HepG2 (cell line): ENCODE data around the gene TMEM44. TPM values are rescaled to one million over a fixed set of nuclear protein-coding genes. Genes with fewer than 3 reads are reported as not detected.
A peak's percentile ranks its signal among the peaks of the same experiment; 100 is the strongest.

ENCODE experiments used
- GATAD2A ChIP-seq: IDR thresholded peaks from 2 replicates; pipeline ENCODE4 v1.6.1; 2016
- SYNCRIP ChIP-seq: fragments of 200-400 bp; formaldehyde crosslinking; IDR thresholded peaks from 2 replicates; pipeline ENCODE4 v1.6.1; 2018; ENCODE audit warnings: mild to moderate bottlenecking, low read depth, low read length; ENCODE audit not compliant: insufficient read depth
- polyA plus RNA-seq, 8 experiments: library from polyadenylated mRNA; depleted of rRNA in 3 of 8; stranded (reverse) in 7 of 8; unstranded in 1 of 8; fragments of >200 nt; fragmentation: Illumina TruSeq in 4 of 8; extraction: Trizol in 4 of 8; gene quantifications; 2 replicates each; pipeline versions ENCODE4 v1.2.1 to v1.2.3, GENCODE V29; 2011 to 2016; ENCODE audit warnings: low read depth in 4 of 8, missing spikeins in 1 of 8, mixed read lengths in 1 of 8; ENCODE audit not compliant: insufficient read depth in 1 of 8
- total RNA-seq, 5 experiments: library from RNA; depleted of rRNA; stranded (reverse); fragments of >200 nt; fragmentation: Illumina TruSeq; extraction: Trizol; gene quantifications; 2 replicates each; pipeline ENCODE4 v1.2.3, GENCODE V29; 2016; ENCODE audit warnings: low read depth in 1 of 5
- TF ChIP-seq, protein P1 (sequence below): sonication (generic); formaldehyde crosslinking; IDR thresholded peaks from 2 replicates; pipeline ENCODE4 v1.4.0; 2020; ENCODE audit warnings: mild to moderate bottlenecking, missing genetic modification reagents
- TF ChIP-seq, protein P2 (sequence below): IDR thresholded peaks from 2 replicates; pipeline ENCODE4 v1.4.0; 2020; ENCODE audit warnings: mild to moderate bottlenecking, missing genetic modification reagents
- TF ChIP-seq, protein P3 (sequence below): sonication (generic); formaldehyde crosslinking; IDR thresholded peaks from 2 replicates; pipeline ENCODE4 v1.8.0; 2022; ENCODE audit warnings: mild to moderate bottlenecking, missing genetic modification reagents
- TF ChIP-seq, protein P4 (sequence below): sonication (generic); formaldehyde crosslinking; IDR thresholded peaks from 2 replicates; pipeline ENCODE4 v1.4.0; 2020; ENCODE audit warnings: missing genetic modification reagents

Gene TMEM44
- total and polyA plus RNA-seq, 2 of the 13 experiments (the other 11 are each of a cell fraction or from before 2014, with no cell fraction given): 7.3 to 13.8 TPM

DNA sequence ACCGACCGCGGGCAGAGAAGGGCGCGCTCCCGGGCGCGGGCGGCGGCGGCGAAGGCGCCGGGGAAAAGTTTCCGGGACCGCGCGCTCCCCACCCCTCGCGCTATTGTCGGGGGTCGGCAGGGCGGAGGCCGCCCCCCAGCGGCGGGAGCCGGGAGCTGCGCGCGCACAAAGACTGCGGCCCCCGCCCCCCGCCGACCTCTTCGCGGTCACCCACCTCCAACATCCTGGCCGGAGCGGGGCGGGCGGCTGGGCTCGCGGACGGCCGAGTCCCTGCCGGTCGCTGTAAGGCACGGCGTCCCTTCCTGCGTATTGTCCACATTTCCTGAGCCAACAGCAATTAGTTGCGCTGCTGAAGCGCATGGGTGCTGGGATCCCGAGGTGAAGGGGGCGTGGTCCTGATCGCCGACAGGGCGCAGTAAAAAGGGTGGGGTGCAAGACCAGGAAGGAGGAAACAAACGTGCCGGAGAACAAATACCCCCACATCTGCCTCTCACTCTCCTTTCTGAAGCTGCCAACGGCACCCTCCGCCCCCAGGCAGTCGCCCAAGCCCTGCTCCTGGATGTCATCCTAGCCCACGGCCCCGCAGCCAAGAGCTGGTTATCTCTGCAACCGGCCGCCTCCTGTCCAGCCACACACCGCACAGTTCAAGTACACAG is at the start of gene TMEM44 (continued):
- TF ChIP-seq, protein P1, sequence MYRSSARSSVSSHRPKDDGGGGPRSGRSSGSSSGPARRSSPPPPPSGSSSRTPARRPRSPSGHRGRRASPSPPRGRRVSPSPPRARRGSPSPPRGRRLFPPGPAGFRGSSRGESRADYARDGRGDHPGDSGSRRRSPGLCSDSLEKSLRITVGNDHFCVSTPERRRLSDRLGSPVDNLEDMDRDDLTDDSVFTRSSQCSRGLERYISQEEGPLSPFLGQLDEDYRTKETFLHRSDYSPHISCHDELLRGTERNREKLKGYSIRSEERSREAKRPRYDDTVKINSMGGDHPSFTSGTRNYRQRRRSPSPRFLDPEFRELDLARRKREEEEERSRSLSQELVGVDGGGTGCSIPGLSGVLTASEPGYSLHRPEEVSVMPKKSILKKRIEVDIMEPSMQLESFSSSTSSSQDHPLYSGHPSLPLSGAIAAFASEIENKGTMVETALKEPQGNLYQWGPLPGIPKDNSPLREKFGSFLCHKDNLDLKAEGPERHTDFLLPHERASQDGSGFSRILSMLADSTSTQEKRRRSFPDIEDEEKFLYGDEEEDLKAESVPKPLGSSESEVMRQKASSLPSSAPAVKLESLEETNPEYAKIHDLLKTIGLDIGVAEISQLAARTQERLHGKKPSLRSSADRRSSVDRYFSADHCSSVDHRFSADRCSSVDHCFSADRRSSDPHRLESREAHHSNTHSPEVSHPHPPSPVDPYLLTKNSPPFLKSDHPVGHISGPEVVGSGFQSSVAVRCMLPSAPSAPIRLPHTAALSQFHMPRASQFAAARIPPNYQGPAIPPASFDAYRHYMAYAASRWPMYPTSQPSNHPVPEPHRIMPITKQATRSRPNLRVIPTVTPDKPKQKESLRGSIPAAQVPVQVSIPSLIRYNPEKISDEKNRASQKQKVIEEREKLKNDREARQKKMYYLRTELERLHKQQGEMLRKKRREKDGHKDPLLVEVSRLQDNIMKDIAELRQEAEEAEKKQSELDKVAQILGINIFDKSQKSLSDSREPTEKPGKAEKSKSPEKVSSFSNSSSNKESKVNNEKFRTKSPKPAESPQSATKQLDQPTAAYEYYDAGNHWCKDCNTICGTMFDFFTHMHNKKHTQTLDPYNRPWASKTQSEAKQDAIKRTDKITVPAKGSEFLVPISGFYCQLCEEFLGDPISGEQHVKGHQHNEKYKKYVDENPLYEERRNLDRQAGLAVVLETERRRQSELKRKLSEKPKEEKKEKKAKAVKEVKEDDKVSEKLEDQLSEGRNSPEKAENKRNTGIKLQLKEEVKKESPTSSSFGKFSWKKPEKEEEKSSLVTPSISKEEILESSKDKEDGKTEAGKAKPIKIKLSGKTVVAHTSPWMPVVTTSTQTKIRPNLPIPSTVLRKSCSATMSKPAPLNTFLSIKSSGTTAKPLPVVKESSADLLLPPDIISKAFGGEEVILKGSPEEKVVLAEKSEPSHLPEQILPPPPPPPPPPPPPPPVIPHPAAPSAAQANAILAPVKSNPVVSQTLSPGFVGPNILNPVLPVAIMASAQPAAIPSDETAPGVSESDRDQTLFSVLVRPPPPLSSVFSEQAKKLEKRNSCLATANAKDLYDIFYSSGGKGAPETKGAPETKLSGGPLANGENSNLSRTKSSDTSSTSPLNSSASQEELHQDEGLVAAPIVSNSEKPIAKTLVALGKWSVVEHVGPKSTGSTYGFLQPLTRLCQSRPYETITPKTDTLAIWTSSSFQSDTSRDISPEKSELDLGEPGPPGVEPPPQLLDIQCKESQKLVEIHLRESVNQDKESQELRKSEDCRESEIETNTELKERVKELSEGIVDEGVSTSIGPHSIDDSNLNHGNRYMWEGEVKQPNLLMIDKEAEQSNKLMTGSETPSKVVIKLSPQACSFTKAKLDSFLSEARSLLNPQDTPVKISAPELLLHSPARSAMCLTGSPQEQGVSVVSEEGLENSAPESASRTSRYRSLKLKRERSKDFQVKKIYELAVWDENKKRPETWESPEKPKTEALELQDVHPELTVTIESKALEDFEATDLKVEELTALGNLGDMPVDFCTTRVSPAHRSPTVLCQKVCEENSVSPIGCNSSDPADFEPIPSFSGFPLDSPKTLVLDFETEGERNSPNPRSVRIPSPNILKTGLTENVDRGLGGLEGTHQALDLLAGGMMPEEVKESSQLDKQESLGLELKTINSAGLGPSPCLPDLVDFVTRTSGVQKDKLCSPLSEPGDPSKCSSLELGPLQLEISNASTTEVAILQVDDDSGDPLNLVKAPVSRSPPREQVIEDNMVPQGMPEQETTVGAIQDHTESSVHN (CRISPR knock-in tag): no peak
- TF ChIP-seq, protein P2, sequence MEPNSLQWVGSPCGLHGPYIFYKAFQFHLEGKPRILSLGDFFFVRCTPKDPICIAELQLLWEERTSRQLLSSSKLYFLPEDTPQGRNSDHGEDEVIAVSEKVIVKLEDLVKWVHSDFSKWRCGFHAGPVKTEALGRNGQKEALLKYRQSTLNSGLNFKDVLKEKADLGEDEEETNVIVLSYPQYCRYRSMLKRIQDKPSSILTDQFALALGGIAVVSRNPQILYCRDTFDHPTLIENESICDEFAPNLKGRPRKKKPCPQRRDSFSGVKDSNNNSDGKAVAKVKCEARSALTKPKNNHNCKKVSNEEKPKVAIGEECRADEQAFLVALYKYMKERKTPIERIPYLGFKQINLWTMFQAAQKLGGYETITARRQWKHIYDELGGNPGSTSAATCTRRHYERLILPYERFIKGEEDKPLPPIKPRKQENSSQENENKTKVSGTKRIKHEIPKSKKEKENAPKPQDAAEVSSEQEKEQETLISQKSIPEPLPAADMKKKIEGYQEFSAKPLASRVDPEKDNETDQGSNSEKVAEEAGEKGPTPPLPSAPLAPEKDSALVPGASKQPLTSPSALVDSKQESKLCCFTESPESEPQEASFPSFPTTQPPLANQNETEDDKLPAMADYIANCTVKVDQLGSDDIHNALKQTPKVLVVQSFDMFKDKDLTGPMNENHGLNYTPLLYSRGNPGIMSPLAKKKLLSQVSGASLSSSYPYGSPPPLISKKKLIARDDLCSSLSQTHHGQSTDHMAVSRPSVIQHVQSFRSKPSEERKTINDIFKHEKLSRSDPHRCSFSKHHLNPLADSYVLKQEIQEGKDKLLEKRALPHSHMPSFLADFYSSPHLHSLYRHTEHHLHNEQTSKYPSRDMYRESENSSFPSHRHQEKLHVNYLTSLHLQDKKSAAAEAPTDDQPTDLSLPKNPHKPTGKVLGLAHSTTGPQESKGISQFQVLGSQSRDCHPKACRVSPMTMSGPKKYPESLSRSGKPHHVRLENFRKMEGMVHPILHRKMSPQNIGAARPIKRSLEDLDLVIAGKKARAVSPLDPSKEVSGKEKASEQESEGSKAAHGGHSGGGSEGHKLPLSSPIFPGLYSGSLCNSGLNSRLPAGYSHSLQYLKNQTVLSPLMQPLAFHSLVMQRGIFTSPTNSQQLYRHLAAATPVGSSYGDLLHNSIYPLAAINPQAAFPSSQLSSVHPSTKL (CRISPR knock-in tag): peak; percentile 71; the same call in 1 of the 2 replicates
- TF ChIP-seq, protein P3, sequence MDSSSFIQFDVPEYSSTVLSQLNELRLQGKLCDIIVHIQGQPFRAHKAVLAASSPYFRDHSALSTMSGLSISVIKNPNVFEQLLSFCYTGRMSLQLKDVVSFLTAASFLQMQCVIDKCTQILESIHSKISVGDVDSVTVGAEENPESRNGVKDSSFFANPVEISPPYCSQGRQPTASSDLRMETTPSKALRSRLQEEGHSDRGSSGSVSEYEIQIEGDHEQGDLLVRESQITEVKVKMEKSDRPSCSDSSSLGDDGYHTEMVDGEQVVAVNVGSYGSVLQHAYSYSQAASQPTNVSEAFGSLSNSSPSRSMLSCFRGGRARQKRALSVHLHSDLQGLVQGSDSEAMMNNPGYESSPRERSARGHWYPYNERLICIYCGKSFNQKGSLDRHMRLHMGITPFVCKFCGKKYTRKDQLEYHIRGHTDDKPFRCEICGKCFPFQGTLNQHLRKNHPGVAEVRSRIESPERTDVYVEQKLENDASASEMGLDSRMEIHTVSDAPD (CRISPR knock-in tag): no peak
- TF ChIP-seq, protein P4, sequence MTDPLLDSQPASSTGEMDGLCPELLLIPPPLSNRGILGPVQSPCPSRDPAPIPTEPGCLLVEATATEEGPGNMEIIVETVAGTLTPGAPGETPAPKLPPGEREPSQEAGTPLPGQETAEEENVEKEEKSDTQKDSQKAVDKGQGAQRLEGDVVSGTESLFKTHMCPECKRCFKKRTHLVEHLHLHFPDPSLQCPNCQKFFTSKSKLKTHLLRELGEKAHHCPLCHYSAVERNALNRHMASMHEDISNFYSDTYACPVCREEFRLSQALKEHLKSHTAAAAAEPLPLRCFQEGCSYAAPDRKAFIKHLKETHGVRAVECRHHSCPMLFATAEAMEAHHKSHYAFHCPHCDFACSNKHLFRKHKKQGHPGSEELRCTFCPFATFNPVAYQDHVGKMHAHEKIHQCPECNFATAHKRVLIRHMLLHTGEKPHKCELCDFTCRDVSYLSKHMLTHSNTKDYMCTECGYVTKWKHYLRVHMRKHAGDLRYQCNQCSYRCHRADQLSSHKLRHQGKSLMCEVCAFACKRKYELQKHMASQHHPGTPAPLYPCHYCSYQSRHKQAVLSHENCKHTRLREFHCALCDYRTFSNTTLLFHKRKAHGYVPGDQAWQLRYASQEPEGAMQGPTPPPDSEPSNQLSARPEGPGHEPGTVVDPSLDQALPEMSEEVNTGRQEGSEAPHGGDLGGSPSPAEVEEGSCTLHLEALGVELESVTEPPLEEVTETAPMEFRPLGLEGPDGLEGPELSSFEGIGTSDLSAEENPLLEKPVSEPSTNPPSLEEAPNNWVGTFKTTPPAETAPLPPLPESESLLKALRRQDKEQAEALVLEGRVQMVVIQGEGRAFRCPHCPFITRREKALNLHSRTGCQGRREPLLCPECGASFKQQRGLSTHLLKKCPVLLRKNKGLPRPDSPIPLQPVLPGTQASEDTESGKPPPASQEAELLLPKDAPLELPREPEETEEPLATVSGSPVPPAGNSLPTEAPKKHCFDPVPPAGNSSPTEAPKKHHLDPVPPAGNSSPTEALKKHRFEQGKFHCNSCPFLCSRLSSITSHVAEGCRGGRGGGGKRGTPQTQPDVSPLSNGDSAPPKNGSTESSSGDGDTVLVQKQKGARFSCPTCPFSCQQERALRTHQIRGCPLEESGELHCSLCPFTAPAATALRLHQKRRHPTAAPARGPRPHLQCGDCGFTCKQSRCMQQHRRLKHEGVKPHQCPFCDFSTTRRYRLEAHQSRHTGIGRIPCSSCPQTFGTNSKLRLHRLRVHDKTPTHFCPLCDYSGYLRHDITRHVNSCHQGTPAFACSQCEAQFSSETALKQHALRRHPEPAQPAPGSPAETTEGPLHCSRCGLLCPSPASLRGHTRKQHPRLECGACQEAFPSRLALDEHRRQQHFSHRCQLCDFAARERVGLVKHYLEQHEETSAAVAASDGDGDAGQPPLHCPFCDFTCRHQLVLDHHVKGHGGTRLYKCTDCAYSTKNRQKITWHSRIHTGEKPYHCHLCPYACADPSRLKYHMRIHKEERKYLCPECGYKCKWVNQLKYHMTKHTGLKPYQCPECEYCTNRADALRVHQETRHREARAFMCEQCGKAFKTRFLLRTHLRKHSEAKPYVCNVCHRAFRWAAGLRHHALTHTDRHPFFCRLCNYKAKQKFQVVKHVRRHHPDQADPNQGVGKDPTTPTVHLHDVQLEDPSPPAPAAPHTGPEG (CRISPR knock-in tag): 0 out of 2 replicates have a peak, but pooled peaks have one; percentile 62
- TF ChIP-seq GATAD2A (0 out of 2 replicates have a peak, but pooled peaks have one; percentile 54), SYNCRIP (no peak)
